ENCODE results near the gene JAKMIP1.

- TF ChIP-seq POLR2A (IDR thresholded peaks at IDR 0.05) (no peak), CTCF (IDR thresholded peaks at IDR 0.05) (no peak)
Measured at GRCh38 chr4:6231663-6232165, 31.4 kb upstream of the JAKMIP1 start.
